NCI-H146 treated with DMSO at 0.1 percent for 48 hours (cell line): ENCODE data around the gene FKBP1C.
"Not testable (repeated sequence)": the region's sequence is repeated elsewhere in the genome, so short reads cannot be mapped to it uniquely, and the experiment has no call there.

ENCODE experiments used
- DNase-seq: peaks from one replicate; lab custom pipeline; 2025; ENCODE audit not compliant: unreplicated experiment; lab: John Stamatoyannopoulos, UW

FKBP1C gene

GRCh38 chr6:63211343-63211742 lies at the start of gene FKBP1C:
TSS of gene FKBP1C (plus strand) at chr6:63211469.
- DNase-seq: not testable (repeated sequence)

- not testable (repeated sequence) for DNase-seq
These were observed 47.0 kb upstream of the FKBP1C start for GRCh38 chr6:63164047-63164803.

- DNase-seq: no peak
These were observed 37.1 kb upstream of the FKBP1C start for GRCh38 chr6:63174173-63174572.

GRCh38 chr6:63176181-63176580 lies 35.1 kb upstream of the FKBP1C start:
- no peak for DNase-seq

DNA sequence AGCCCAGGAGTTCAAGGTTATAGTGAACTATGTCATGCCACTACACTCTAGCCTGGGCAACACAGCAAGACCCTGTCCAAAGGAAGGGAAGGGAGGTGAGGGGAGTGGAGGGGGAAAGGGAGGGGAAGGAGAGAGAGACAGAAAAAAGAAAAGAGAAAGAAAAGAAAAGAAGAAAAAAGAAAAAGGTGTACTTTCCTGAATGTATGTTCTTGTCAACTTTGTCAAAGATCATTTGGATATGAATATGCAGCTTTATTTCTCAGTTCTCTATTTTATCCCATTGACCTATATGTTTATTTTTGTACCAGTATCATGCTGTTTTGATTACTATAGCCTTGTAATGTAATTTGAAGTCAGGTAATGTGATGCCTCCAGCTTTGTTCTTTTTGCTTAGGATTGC lies 30.9 kb upstream of the FKBP1C start:
- DNase-seq: no peak

- no peak for DNase-seq
These were observed 24.3 kb upstream of the FKBP1C start for GRCh38 chr6:63186970-63187369.

GRCh38 chr6:63188828-63189227 lies 22.4 kb upstream of the FKBP1C start:
- no peak for DNase-seq

- no peak for DNase-seq
These were observed 17.9 kb upstream of the FKBP1C start for GRCh38 chr6:63193324-63193723.

GRCh38 chr6:63197741-63198140 lies 13.5 kb upstream of the FKBP1C start:
- DNase-seq: no peak

GRCh38 chr6:63213325-63213724 lies 2.1 kb downstream of the FKBP1C start:
- DNase-seq: no peak

DNA sequence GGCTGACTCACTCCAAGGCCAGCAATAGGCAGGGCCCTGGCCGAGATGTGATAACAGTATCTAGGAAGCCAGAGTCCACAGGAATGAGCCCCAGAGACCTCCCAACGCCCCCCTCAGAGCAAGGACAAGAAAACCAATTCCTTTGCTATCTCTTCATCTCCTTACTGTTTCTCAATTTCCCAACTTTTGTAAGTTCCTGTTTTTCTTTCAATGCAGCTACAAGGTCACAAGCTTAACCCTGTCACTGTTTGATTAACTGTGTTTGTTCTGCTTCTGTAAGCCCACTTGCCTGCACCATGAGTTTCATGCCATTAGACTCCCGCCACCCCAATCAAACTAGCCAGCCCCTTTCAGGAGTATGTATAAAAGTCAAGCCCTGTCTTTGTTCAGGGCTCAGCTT lies 3.5 kb downstream of the FKBP1C start:
- no peak for DNase-seq

- DNase-seq: no peak
These were observed 12.9 kb downstream of the FKBP1C start for GRCh38 chr6:63224179-63224578.

DNA sequence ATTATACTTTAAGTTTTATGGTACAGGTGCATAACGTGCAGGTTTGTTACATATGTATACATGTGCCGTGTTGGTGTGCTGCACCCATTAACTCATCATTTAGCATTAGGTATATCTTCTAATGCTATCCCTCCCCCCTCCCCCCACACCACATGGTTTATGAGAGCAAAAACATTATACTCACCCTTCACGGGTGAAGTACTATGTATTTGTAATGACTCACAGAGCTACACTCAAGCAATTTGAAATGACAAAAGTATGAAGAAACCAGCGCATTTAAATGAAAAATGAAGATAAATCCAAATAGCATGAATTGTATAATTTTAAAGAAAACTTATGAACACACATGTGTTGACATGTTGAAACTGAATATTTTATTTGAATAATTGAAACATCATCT lies 14.7 kb downstream of the FKBP1C start:
- DNase-seq: not testable (repeated sequence)

DNA sequence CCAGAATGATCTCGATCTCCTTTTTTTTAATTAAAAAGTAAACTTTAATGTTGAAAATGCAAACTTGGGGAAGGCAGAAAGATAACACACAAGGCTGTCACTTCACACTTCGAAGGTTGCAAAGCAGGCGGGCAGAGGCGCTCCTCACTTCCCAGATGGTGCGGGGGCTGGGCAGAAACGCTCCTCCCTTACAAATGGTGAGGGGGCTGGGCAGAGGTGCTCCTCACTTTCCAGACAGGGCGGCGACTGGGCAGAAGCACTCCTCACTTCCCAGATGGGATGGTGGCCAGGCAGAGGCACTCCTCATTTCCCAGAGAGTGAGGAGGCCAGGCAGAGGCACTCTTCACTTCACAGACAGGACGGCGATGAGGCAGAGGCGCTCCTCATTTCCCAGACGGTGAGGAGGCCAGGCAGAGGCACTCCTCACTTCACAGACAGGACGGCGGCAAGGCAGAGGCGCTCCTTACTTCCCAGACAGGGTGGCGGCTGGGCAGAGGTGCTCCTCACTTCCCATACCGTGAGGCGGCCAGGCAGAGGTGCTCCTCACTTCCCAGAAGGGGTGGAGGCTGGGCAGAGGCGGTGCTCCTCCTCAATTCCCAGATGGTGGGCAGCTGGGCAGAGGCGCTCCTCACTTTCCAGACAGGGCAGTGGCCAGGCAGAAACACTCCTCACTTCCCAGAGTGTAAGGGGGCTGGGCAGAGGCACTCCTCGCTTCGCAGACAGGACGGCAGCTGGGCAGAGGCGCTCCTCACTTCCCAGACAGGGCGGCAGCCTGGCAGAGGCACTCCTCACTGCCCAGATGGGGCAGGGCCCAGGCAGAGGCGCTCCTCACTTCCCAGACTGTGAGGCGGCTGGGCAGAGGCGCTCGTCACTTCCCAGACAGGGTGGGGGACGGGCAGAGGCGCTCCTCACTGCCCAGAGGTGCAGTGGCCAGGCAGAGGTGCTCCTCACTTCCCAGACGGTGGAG lies 16.9 kb downstream of the FKBP1C start:
- DNase-seq: not testable (repeated sequence)

DNA sequence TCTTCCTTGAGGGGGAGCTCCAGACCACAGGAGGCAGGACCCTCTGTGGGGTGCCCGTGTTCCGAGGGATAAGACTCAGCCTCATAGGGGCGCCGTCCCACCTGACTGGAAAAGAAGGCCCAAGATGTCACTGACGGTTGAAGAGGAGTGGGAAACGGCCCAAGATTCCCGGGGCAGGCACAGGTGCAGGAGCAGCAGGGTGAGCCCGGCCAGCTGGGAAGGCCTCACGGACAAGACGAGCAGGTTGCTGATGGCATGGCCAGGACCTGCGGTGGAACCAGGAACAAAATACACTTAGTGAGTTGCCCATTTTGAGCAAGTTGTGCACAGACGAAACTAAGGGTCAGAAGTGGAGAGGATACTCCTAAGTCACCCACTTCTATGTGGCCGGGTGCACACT lies 18.8 kb downstream of the FKBP1C start:
- DNase-seq: not testable (repeated sequence)

DNA sequence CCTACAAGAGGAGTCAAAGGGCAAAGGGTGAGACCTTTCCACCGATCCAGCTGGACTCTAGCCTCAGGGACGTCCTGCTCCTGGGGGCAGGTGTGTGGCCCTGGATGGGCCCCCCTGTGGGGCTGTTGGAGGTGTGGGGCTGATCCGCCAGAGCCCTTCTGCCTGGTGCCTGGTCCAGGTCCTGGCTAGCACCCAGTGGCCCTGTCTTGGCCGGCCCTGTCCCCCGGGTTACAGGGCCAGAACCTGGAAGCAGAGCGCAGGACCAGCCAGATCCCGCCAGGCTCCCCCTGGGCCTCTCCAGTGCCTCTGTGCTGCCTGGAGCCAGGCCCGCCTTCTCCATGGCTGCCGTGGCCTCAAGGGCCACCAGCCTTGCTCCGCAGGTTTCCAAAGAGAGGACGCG lies 19.2 kb downstream of the FKBP1C start:
- DNase-seq: not testable (repeated sequence)

- no peak for DNase-seq
These were observed 25.1 kb downstream of the FKBP1C start for GRCh38 chr6:63236398-63236817.

- DNase-seq: no peak
These were observed 34.2 kb downstream of the FKBP1C start for GRCh38 chr6:63245420-63245819.

GRCh38 chr6:63245909-63246308 lies 34.6 kb downstream of the FKBP1C start:
- no peak for DNase-seq

DNA sequence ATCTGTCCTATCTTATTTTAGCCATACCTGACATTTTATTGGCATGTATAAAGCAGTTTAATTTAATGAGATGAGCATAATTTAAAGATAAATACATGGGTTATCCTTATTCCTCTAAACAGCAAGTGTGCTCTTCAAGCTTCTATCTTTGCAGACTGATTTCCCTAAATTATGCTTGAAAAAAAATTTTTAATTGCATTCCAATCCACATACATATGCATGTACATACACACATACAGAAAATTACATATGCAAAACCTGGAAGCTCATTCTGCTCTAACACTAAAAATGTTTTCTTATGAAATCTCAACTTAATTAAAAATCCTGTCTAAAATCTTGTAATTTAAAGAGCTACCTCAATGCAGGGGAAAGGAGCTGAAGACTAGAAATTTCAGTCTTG lies 35.3 kb downstream of the FKBP1C start:
- DNase-seq: no peak

- no peak for DNase-seq
These were observed 38.7 kb downstream of the FKBP1C start for GRCh38 chr6:63249875-63250482.

GRCh38 chr6:63259153-63259552 lies 47.9 kb downstream of the FKBP1C start:
- no peak for DNase-seq
